CD14-positive monocyte (primary cell): ENCODE data around the gene KMT2D. TPM values are rescaled to one million over a fixed set of nuclear protein-coding genes. Genes with fewer than 3 reads are reported as not detected.
A peak's percentile ranks its signal among the peaks of the same experiment; 100 is the strongest.

Experiments
- DNase-seq, 3 donors: peaks; one replicate each; pipeline ENCODE4 v3.0.0-alpha.2; 2011 to 2022
- H2AFZ ChIP-seq: 2 replicates; pipeline ENCODE4 v1.6.0; 2012; ENCODE audit warnings: mild to moderate bottlenecking, low read depth, low read length, inconsistent platforms; ENCODE audit not compliant: insufficient read depth, poor library complexity, severe bottlenecking
- H3K27ac ChIP-seq, 2 donors: 1 replicate in 1 of 2; 2 replicates in 1 of 2; pipeline ENCODE4 v1.5.1; 2012 to 2013; ENCODE audit warnings: low read length in 2 of 2, control low read depth in 1 of 2, inconsistent platforms in 1 of 2, low read depth in 1 of 2, mild to moderate bottlenecking in 1 of 2
- H3K27me3 ChIP-seq, 2 donors: one replicate each; pipeline versions ENCODE4 v1.6.0 to v1.6.1; 2011 to 2013; ENCODE audit warnings: low read length in 2 of 2; ENCODE audit not compliant: control insufficient read depth in 2 of 2, insufficient read depth in 2 of 2
- H3K36me3 ChIP-seq, 2 donors: replicated peaks in 1 of 2; 1 replicate in 1 of 2; 2 replicates in 1 of 2; pipeline versions ENCODE4 v1.5.1 to v1.6.1; 2012 to 2013; ENCODE audit warnings: low read length in 2 of 2, control low read depth in 1 of 2, inconsistent platforms in 1 of 2, mild to moderate bottlenecking in 1 of 2; ENCODE audit not compliant: insufficient read depth in 2 of 2, control insufficient read depth in 1 of 2
- H3K4me1 ChIP-seq, 2 donors: 1 replicate in 1 of 2; 2 replicates in 1 of 2; pipeline versions ENCODE4 v1.5.1 to v1.6.1; 2012 to 2013; ENCODE audit warnings: low read length in 2 of 2, control low read depth in 1 of 2, inconsistent platforms in 1 of 2, mild to moderate bottlenecking in 1 of 2, moderate library complexity in 1 of 2; ENCODE audit not compliant: insufficient read depth in 2 of 2, control insufficient read depth in 1 of 2
- H3K4me2 ChIP-seq: replicated peaks from 2 replicates; pipeline ENCODE3; 2012; ENCODE audit warnings: low read length, moderate library complexity, mild to moderate bottlenecking; ENCODE audit not compliant: poor library complexity, severe bottlenecking; ENCODE audit errors: extremely low read depth
- H3K4me3 ChIP-seq, 3 experiments: fragments of 200-600 bp in 1 of 3; sonication (generic) in 1 of 3; replicated peaks in 1 of 3; 1 replicate in 2 of 3; 2 replicates in 1 of 3; pipeline ENCODE4 v1.5.1; 2011 to 2013; ENCODE audit warnings: low read length in 3 of 3, mild to moderate bottlenecking in 3 of 3, control low read depth in 2 of 3, low read depth in 2 of 3, inconsistent platforms in 1 of 3, moderate library complexity in 1 of 3
- H3K79me2 ChIP-seq: 2 replicates; pipeline ENCODE4 v1.6.0; 2012; ENCODE audit warnings: mild to moderate bottlenecking, control low read depth, inconsistent platforms, low read length, moderate library complexity; ENCODE audit not compliant: insufficient read depth
- H3K9ac ChIP-seq: 2 replicates; pipeline ENCODE4 v1.6.0; 2017; ENCODE audit warnings: low read length, mild to moderate bottlenecking; ENCODE audit not compliant: insufficient read depth, poor library complexity, severe bottlenecking
- H3K9me3 ChIP-seq, 2 donors: replicated peaks in 1 of 2; 1 replicate in 1 of 2; 2 replicates in 1 of 2; pipeline versions ENCODE4 v1.5.1 to v1.6.1; 2012 to 2013; ENCODE audit warnings: low read length in 2 of 2, control low read depth in 1 of 2; ENCODE audit not compliant: control insufficient read depth in 1 of 2, insufficient read depth in 1 of 2
- H4K20me1 ChIP-seq: 2 replicates; pipeline ENCODE4 v1.6.0; 2012; ENCODE audit warnings: mild to moderate bottlenecking, low read length, control low read depth, moderate library complexity; ENCODE audit not compliant: insufficient read depth
- H3K27ac Mint-ChIP-seq, 7 donors: one replicate each; pipeline ENCODE4 v1.8.0; 2020; ENCODE audit warnings: mild to moderate bottlenecking in 7 of 7, mixed read lengths in 7 of 7, moderate library complexity in 6 of 7, inconsistent platforms in 2 of 7
- H3K27me3 Mint-ChIP-seq, 3 donors: one replicate each; pipeline ENCODE4 v1.8.0; 2021 to 2022; ENCODE audit warnings: low read depth in 3 of 3, mild to moderate bottlenecking in 3 of 3, mixed read lengths in 3 of 3, moderate library complexity in 3 of 3, inconsistent platforms in 1 of 3
- H3K36me3 Mint-ChIP-seq, 2 donors: one replicate each; pipeline ENCODE4 v1.8.0; 2020; ENCODE audit warnings: mixed read lengths in 2 of 2, inconsistent platforms in 1 of 2, mild to moderate bottlenecking in 1 of 2
- H3K4me1 Mint-ChIP-seq: one replicate; pipeline ENCODE4 v1.8.0; 2020; ENCODE audit warnings: mild to moderate bottlenecking, mixed read lengths
- H3K4me3 Mint-ChIP-seq, 2 donors: one replicate each; pipeline ENCODE4 v1.8.0; 2020; ENCODE audit warnings: mild to moderate bottlenecking in 2 of 2, mixed read lengths in 2 of 2, moderate library complexity in 1 of 2
- H3K9me3 Mint-ChIP-seq, 7 donors: one replicate each; pipeline ENCODE4 v1.8.0; 2020 to 2022; ENCODE audit warnings: mixed read lengths in 7 of 7, mild to moderate bottlenecking in 6 of 7, moderate library complexity in 6 of 7, inconsistent platforms in 2 of 7
- CTCF ChIP-seq: fragments of 200-600 bp; IDR thresholded peaks from one replicate; pipeline ENCODE4 v1.8.0; 2022; ENCODE audit warnings: antibody characterized with exemption, mild to moderate bottlenecking
- WGBS: methylation state at CpG from one replicate; pipeline ENCODE4 v1.1.5; 2013; ENCODE audit warnings: missing lambda C conversion rate; ENCODE audit not compliant: insufficient coverage; 5-methylcytosine and 5-hydroxymethylcytosine counted together
- intact Hi-C, 2 donors: fragments of 100-400 bp; cut with micrococcal nuclease; formaldehyde crosslinking; loops; one replicate each; pipeline versions ENCODE4 v1.15.0 to v1.15.1; 2023
- polyA plus RNA-seq, 3 donors: library from polyadenylated mRNA; depleted of rRNA in 1 of 3; unstranded in 2 of 3; stranded (reverse) in 1 of 3; fragments of 300-500 nt in 2 of 3; fragments of >200 nt in 1 of 3; fragmentation: Illumina TruSeq in 2 of 3; gene quantifications; 1 replicate in 2 of 3; 2 replicates in 1 of 3; pipeline ENCODE4 v1.2.3, GENCODE V29; 2012 to 2021

Gene KMT2D
- polyA plus RNA-seq, 3 donors, result 1.2 to 66.9 (median 2.7) TPM

GRCh38 chr12:49094160-49094974, 33.8 kb upstream of the KMT2D start, which contains the start of gene DHH:
Gene DHH (minus strand): TSS chr12:49094801. CDS start chr12:49094512, 289 bp downstream.
- no peak within 1 kb of the TSS for H3K27ac ChIP-seq
- H3K4me3 ChIP-seq, result no peak within 1 kb of the TSS
- H3K4me1 ChIP-seq, result peaks cover 35 to 48% of the 10 kb centered on the region in 2 donors
- H3K27me3 ChIP-seq, result peaks cover 63 to 65% of the 10 kb centered on the region in 2 donors
- peaks cover 42 to 43% of the 10 kb centered on the region in 2 donors for H3K36me3 Mint-ChIP-seq
- WGBS, result 4% methylated on average over 43 of the region's 49 CpGs
- H3K9me3 ChIP-seq, result peaks cover 0 to 33% of the 10 kb centered on the region in 2 donors
- no peak within 1 kb of the TSS for H3K9ac ChIP-seq
- DNase-seq, result no peak
- H2AFZ ChIP-seq, result no peak within 1 kb of the TSS
- H3K79me2 ChIP-seq, result no peaks in the 10 kb centered on the region
- H3K4me2 ChIP-seq, result peak within 1 kb of the TSS; percentile 4
- H3K9me3 Mint-ChIP-seq, result peaks cover 0 to 23% (median 7%) of the 10 kb centered on the region in 7 donors
- TF ChIP-seq CTCF, result no peak
- H3K27me3 Mint-ChIP-seq, result peaks cover 66 to 71% (median 70%) of the 10 kb centered on the region in 3 donors
- no peak within 1 kb of the TSS for H3K27ac Mint-ChIP-seq
- H3K4me1 Mint-ChIP-seq, result peaks cover 44% of the 10 kb centered on the region
- H3K36me3 ChIP-seq, result peaks cover 22 to 40% of the 10 kb centered on the region in 2 donors
- intact Hi-C loops, result no loop called here
- H4K20me1 ChIP-seq, result peaks cover 23% of the 10 kb centered on the region
- H3K4me3 Mint-ChIP-seq, result peak within 1 kb of the TSS in 1 of 2 donors; percentile 76

- no peak for DNase-seq
- intact Hi-C loops, result no loop called here
- peaks cover 37 to 49% of the 10 kb centered on the region in 2 donors for H3K4me1 ChIP-seq
Observed at GRCh38 chr12:49093792-49094159, 33.2 kb upstream of the KMT2D start.

More at GRCh38 chr12:49093792-49094159, 33.2 kb upstream of the KMT2D start:
- peaks cover 68 to 71% of the 10 kb centered on the region in 2 donors for H3K27me3 ChIP-seq
- no peak overlapping the region for H3K4me2 ChIP-seq
- H3K9me3 ChIP-seq, result peaks cover 0 to 33% of the 10 kb centered on the region in 2 donors
- peaks cover 19 to 34% of the 10 kb centered on the region in 2 donors for H3K36me3 ChIP-seq
- Mint-ChIP-seq H3K9me3 (peaks cover 0 to 28% (median 7%) of the 10 kb centered on the region in 7 donors), H3K4me3 (peak overlapping the region in 1 of 2 donors; percentile 76), H3K36me3 (peaks cover 36 to 40% of the 10 kb centered on the region in 2 donors), H3K27ac (no peak overlapping the region), H3K27me3 (peaks cover 71 to 77% (median 76%) of the 10 kb centered on the region in 3 donors), H3K4me1 (peaks cover 44% of the 10 kb centered on the region)
- H2AFZ ChIP-seq, result no peak overlapping the region
- H3K79me2 ChIP-seq, result no peaks in the 10 kb centered on the region
- H3K27ac ChIP-seq, result no peak overlapping the region
- H4K20me1 ChIP-seq, result peaks cover 23% of the 10 kb centered on the region
- H3K9ac ChIP-seq, result no peak overlapping the region
- TF ChIP-seq CTCF, result no peak
- under 1% methylated on average over 8 of the region's 9 CpGs for WGBS
- no peak overlapping the region for H3K4me3 ChIP-seq
